GM21737 (cell line): ENCODE results near the gene RGS10.
"Not testable (repeated sequence)": the region's sequence is repeated elsewhere in the genome, so short reads cannot be mapped to it uniquely, and the experiment has no call there.

Experiments used
- ATAC-seq: cut with Tn5 transposase; IDR thresholded peaks from one replicate; pipeline ENCODE4 v1.9.1; 2021; ENCODE audit warnings: mild to moderate bottlenecking, moderate library complexity; ENCODE audit not compliant: unreplicated experiment

The RGS10 gene

GRCh38 chr10:119542357-119542987 is at the start of gene RGS10:
TSS of gene RGS10 (minus strand) at chr10:119542719. CDS start at chr10:119542638, 81 bp downstream.
- ATAC-seq: peak; percentile 72

- no peak for ATAC-seq
Measured at GRCh38 chr10:119588071-119588470, 45.6 kb upstream of the RGS10 start.

GRCh38 chr10:119578355-119578754 is 35.8 kb upstream of the RGS10 start:
- no peak for ATAC-seq

GRCh38 chr10:119575991-119576390 is 33.5 kb upstream of the RGS10 start:
- no peak for ATAC-seq

DNA sequence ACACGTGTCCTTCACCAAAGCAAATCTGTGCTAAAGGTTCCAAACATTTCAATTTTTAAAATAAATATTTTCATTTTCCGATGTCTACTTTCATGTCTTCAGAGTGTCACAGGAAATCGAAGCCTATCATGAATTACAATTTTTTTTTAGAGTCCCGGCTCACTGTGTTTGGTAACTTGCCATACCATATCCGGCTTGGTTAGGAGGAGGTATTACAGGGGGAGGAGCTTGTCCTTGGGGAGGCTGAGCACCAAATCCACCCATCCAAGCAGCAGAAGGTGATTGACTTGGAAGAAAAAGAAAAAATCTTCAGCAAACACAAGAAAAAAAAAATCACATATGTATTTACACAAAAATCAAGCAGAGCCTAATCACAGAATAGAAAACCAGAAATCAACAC is 33.0 kb upstream of the RGS10 start:
- ATAC-seq: no peak

DNA sequence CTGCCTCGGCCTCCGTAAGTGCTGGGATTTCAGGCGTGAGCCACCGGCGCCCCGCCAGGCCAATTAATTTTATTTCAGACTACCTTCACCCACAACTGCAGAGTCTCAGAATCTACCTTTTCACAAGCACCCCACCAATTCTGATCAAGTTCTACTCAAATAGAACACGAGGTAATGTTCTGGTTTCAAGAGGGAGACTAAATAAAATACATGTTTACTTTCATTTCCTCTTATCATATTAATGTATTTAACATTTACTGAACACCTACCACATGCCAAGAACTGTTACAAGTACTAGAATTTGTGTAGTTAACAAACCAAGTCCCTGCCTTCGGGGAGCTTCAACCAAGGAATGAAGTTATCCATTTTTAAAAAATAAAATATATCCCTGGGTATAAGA is 25.5 kb upstream of the RGS10 start:
- no peak for ATAC-seq

DNA sequence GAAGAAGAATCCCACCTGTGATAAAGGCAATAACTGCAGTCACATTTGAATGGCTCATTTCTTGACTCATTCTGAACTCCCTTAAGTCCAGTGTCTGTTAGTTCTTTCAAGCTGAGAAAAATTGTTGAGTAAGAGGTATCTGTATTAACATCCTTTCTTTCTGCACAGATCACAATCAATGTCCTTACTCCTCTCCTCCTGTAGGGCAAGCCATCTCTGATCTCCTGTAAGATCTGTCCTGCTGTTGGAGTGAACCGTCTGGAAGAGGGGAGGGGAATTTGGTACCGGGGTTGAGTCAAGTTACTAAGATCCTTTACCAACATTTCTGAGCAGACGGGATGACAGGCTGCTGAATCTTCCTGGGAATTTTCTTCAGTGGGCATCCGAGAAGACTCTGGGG is 19.6 kb upstream of the RGS10 start:
- ATAC-seq: no peak

GRCh38 chr10:119559511-119559910 is 17.0 kb upstream of the RGS10 start:
- ATAC-seq: not testable (repeated sequence)

GRCh38 chr10:119556081-119556480 is 13.6 kb upstream of the RGS10 start:
- ATAC-seq: not testable (repeated sequence)

GRCh38 chr10:119555178-119555784 is 12.8 kb upstream of the RGS10 start:
- no peak for ATAC-seq

DNA sequence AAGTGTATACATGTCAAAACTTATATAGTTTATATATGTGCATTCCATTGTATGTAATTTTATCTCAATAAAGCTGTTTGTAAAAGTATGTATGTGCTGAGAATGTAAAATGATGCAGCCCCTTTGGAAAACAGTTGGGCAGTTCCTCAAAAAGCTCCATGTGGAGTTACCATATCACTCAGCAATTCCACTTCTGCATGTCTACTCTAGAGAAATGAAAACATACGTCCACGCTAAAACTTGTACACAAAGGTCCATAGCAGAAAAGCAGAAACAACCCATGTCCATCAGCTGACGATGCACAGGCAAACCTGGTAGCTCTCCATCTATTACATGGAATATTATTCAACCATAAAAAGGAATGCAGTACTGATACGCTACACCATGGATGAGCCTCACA is 8.3 kb upstream of the RGS10 start:
- no peak for ATAC-seq

DNA sequence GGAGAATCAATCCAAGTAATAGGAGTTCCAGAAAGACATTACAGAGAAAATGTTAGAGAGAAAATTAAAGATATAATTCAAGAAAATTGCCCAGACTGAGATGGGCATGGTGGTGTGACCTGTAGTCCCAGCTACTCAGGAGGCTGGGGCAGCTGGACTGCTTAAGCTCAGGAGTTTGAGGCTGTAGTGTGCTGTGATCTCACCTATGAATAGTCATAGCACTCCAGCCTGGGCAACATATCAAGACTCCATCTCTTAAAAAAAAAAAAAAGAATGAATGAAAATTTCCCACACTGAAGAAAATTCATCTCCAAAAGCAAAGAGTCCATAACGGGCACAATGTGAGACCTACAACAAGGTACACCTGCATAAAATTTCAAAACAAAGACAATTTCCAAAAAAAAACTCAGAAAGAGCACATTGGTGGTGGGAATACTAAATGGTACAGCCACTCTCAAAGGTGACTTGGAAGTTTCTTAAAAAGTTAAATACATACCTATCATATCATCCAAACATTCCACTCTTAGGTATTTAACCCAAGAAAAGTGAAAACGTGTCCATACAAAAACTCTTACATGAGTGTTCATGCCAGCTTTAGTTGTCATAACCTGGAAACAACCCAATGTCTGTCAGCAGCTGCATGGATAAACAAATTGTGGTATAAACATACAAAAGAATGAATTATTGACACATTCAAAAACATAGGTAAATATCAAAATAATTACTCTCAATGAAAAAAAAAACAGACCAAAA is 6.9 kb upstream of the RGS10 start:
- ATAC-seq: no peak

DNA sequence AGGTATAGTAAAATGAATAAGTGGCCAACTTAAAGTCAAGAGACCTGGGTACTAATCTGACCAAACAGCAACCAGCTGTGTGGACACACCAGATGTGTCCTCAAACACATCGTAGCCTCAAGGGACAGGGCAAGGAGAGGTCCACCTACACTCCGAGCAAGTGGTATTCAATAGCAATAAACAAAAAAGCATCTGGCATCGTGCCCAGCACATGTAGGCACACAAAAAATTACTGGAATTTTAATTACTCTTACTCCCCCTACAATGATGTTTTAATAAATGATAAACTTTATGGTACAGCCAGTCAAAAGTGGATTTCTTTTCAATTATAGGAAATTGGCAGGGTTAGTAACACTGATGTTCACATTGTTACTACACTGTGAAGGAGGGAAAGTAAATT is 3.5 kb upstream of the RGS10 start:
- no peak for ATAC-seq

GRCh38 chr10:119545310-119545709 is 2.8 kb upstream of the RGS10 start:
- no peak for ATAC-seq

DNA sequence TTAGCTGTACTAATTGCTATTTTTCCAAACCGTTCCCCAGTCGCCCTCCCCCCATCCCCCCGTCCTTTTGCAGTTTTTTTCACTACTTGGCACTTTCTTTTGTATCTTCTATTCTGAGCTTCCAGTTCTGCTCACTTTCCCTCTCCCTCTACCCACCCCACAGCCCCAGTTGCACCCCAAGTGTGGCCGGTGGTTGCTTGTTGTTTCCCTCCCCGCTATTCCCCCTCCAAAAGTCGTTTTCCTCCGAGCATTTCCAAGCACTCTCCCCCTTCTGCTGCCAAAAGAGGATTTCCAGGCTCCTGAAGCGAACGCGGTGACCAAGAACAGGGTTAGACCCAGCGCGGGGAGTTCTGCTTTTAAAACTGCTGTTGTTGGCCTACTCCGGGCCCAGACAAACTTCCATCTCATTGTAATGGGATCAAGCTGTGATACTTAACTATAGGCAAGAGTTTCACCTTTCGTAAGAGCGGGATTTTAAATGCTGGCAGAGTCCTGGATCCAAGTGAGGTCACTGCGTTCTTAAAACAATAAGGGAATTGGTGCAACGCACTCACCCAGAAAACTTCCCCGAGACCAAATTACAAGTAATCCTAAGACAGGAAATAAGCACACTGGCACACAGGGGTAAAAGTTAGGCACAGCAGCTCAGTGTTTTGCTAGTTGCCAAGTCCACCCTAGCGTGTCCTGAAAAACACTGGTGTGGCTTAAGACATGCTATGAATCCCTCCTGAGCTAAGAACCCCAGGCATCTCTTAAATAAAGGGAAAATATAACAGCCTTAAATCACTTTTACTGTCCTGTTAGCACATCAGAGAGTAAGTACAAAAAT is 1.5 kb upstream of the RGS10 start:
- no peak for ATAC-seq

- ATAC-seq: peak; percentile 43
Measured at GRCh38 chr10:119542988-119543813, 682 bp upstream of the RGS10 start.

GRCh38 chr10:119541459-119542356 is 811 bp downstream of the RGS10 start:
- peak; percentile 4 for ATAC-seq

- no peak for ATAC-seq
Measured at GRCh38 chr10:119541046-119541445, 1.5 kb downstream of the RGS10 start.

DNA sequence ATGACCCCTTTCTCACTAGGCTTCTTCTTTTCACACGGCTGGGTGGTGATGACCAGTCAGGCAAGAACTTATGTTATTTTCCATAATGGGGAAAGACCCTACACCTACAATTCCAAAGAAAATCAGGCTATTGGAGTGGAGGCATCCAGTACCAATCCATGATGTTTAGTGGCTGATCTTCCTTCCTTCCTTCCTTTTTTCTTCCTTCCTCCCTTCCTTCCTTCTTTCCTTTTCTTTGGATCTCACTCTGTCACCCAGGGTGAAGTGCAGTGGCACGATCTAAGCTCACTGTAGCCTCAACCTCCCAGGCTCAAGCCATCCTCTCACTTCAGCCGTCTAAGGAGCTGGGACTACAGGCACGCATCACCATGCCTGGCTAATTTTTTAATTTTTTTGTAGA is 2.5 kb downstream of the RGS10 start:
- no peak for ATAC-seq
